Uterus (tissue), 2 donors: ENCODE results near the gene VSIR.

Experiments
- POLR2A ChIP-seq, 2 donors: fragments of 450-650 bp; IDR thresholded peaks; one replicate each; pipeline ENCODE4 v1.6.1; 2016; ENCODE audit warnings: antibody characterized with exemption in 2 of 2, mild to moderate bottlenecking in 1 of 2, moderate library complexity in 1 of 2
- TF ChIP-seq, protein P1 (sequence below), 4 experiments: fragments of 200-600 bp in 2 of 4; fragments of 450-650 bp in 2 of 4; sonication (generic) in 2 of 4; IDR thresholded peaks; one replicate each; pipeline ENCODE4 v1.5.1; 2016 to 2019; ENCODE audit warnings: antibody characterized with exemption in 4 of 4, mild to moderate bottlenecking in 2 of 4, moderate library complexity in 1 of 4

GRCh38 chr10:71819441-71819861 is 46.1 kb upstream of the VSIR start:
- TF ChIP-seq, protein P1, sequence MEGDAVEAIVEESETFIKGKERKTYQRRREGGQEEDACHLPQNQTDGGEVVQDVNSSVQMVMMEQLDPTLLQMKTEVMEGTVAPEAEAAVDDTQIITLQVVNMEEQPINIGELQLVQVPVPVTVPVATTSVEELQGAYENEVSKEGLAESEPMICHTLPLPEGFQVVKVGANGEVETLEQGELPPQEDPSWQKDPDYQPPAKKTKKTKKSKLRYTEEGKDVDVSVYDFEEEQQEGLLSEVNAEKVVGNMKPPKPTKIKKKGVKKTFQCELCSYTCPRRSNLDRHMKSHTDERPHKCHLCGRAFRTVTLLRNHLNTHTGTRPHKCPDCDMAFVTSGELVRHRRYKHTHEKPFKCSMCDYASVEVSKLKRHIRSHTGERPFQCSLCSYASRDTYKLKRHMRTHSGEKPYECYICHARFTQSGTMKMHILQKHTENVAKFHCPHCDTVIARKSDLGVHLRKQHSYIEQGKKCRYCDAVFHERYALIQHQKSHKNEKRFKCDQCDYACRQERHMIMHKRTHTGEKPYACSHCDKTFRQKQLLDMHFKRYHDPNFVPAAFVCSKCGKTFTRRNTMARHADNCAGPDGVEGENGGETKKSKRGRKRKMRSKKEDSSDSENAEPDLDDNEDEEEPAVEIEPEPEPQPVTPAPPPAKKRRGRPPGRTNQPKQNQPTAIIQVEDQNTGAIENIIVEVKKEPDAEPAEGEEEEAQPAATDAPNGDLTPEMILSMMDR (IDR thresholded peaks at IDR 0.05) = no peak
- TF ChIP-seq POLR2A (IDR thresholded peaks at IDR 0.05) = no peak
